NAMALWA (cell line): Measurements from ENCODE around the gene F12.

Experiments used
- DNase-seq: peaks from one replicate; pipeline ENCODE4 v3.0.0-alpha.2; 2015; ENCODE audit warnings: low spot score

F12 gene

DNA sequence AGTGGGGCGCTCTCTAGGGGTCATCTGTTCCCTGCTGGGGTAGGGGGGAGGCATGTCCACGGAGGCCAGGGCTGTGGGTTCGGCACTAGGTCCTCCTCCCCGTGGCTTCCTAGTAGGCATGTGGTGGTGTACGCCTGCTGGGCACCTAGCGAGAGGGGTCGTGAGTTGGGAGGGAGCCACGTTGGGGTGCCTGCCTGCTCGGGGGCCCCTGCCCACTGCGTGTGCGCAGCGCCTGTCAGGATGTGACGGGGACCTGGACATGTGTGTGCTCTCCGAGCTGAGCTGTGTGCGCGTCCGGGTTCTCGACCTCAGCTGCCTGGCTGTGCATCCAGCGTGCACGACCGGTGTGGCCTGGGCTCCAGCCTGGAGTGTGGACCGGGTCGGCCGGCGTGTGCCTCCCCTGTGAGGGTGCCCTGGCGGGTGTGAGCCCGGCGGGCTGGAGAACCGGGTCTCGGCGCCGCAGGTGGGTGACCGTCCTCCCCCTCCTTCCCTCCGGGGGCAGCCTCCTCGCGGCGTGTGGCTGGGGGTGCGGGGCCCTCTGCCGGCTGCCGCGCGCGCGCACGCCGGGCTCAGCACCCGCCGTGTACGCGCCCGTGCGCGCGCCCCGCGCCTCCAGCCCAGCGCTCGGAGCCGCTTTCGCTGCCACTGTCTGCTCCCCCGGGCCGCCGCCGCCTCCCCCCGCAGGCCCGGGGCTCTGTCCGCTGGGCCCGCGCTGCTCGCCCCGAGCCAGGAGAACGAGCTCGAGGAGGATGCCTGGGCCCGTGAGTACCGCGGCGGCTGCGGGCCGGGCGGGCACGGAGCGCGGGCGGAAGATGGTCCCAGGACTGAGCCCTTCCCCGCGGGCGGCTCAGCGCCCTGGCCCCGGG lies 37.1 kb upstream of the F12 start, which contains the start of gene PRR7:
Gene PRR7 (plus strand): TSS at position 615 of the 866 bp plus-strand sequence. CDS start 8,254 bp downstream, outside the sequence.
- peak; percentile 71 for DNase-seq

DNA sequence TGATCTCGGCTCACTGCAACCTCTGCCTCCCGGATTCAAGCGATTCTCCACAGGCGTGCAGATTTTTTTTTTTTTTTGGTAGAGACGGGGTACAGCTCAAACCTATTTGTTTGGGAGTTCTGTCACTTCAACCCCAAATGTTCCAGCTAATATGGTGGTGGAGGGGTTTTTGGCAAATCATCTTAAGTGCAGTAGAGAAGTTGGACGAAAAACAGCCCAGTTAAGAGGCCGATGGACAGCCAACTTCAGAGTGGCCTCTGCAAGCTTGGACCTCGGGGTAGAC lies 36.5 kb upstream of the F12 start:
- no peak for DNase-seq

DNA sequence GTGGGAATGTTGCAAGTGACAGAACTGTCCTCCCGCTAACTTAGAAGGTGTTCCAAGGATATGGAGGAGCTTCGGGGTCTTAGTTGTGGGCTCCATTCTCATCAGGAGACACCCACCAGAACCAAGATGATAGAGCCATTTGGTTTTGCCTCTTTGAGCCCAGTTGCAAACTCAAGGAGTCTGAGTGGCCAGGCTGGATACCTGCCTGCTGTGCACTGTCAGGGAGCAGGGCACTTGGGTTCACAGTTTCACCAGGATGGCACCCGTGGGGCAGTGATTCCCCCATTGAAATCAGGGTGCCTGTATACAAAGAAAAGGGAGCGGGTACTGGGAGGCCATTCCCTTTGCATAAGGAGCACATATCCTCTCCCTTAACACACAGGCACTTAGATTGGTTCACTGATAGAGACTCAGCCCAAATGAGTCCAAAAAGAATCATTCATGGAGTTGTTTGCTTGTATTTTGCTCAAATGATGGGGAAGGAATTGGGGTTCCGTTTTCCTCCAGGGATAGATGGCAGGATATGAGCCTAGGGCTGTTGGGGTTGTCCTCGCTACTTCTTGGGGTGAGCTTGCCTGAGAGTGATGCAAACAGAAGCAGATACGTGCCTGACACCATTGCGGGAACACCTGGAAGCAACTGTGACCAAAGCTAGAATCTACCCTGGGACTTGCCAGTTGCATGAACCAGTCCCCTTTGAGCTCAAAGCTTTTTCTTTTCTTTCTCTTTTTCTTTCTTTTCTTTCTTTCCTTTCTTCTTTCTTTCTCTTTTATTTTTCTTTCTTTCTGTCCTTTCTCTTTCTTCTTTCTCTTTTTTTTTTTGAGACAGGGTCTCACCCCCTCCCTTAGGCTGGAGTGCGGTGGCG lies 35.9 kb upstream of the F12 start:
- DNase-seq = no peak

DNA sequence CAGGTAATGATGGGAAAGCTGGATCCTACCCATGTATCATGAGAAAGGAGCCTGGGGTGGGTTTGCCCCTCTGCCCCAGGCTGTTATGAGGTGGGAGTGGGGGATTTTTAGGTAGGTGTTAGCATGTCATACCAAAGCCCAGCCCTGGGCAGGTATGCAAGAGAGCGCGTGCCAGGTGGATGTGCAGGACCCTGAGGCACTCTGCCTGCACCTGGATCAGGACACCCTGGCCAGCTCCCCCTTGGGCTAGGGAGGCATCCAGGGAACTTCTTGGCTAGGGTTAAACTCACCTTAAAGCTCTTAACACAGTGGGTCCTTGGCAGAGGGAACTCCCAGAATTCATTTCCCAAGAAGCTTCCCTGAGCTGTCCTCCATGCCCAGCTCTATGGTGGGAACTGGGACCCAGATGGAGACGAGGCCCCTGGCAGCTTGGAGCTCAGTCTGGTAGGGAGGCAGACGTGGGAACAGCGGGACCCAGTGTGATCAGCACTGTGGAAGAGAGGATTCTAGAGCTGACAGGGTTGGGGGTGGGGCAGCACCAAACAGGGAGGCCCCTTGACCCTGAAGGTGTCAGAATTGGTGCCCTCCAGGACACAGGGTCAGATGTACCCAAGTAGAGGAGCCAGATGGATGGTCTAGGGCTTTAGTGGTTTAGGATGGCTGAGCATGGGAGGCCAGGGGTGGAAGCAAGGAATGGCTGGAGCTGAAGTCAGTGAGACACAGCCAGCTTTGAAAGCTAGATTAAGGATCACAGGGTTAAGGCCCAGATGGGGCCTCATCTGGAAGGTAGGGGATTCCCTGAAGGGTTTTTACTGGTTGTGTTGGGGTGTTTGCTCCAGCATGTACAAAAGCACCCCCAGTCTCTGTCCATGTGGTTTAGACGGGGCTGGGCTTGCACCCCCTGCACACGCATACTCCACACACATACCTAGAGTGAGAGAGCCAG lies 35.0 kb upstream of the F12 start:
- no peak for DNase-seq

DNA sequence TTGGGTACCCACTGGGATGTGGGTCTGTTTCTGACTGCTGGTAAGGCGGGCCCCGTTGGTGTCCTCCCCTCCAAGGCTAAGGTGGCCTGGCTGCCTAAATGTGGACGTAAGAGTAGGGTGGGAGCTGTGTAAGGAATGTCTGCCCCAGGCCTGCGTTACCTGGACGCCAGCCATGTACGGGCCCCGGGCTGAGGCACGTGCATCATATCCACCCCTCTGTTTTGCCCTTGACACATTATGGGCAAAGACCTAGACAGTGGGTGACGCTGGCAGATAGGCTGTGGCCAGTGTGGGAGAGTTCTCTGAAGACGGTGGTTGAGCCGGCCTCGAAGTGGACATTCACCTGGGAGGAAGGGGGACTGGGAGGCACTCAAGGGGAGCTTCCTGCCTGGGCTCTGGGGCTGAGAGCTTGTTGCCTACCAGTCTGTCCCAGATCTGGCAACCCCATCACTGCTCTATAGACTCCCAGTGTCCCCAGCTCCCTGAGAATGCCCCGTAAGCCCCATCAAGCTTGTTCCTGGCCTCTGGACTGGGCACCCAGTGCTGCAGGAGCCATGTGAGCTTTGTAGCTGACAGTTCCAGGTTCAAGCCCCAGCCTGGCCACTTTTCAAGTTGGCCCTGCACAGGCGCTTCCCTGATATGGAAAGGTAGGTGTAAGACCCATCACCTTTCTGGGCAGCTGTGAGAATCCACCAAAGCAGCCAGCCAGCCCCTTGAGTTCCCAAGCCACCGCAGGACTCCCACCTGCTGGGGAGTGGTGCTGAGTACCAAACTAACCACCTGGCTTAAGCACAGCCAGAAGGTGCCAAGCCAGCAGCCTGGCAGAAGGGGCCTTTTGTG lies 34.0 kb upstream of the F12 start:
- DNase-seq = no peak

DNA sequence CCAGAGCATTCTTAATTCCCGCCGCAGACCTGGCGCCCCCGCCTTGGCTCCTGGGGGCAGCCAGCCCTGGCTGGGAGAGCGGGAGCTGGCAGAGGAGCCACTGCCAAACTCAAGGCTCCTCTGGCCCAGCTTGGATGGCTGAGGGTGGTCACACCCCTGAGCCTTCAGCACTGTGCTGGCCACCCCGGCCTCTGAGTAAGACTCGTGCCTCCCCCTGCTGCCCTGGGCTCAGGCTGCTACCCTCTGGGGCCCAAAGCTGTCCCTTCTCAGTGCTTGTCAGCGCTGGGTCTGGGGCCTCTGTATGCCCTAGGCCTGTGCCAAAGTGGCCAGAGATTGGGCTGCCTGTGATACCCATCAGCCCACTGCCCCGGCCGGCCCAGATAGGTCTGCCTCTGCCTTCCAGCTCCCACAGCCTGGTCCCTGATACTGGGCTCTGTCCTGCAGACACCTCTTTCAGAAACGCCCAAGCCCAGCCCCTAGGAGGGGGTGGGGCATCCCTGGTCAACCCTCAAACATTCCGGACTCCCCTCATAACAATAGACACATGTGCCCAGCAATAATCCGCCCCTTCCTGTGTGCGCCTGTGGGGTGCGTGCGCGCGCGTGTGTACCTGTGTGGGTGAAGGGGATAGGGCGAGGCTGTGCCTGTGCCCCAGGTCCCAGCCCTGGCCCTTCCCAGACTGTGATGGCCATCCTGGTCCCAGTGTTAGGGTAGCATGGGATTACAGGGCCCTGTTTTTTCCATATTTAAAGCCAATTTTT lies 32.9 kb upstream of the F12 start:
- no peak for DNase-seq

DNA sequence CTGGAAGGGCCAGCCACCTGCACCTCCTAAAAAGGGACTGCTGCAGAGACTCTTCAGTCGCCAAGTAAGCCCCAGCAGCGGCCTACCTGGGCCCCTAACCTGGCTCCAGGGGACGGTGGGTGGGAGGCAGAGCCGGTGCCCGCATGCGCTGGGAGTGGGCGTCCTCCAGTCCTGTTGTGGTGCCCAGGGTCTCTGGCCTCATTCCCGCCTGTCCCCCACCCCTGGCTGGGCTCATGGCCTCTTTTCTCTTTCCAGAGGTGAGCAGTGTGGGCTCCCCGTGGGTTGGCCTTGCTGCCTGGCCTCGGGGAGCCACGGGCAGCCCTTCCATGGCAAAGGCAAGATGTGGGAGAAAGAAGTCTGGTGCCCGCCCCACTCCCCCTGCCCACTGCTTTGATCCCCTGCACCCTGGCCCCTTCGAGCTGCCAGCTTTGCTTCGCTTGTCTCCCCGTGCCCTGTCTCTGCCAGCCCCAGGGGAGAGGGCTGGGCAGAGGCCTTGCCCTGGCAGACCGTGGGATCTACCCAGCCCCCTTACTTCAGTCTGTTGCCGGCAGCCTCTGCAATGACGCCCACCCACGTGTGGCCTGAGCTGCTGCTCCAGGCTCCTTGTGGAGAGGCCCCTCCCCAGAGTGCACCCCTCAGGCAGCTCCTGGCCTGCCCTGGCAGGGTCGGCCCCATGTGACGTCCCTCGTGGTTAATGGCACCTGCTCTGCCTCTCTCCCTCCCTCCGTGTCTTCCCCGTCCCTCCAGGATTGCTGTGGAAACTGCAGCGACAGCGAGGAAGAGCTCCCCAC lies 31.8 kb upstream of the F12 start:
- no peak for DNase-seq

DNA sequence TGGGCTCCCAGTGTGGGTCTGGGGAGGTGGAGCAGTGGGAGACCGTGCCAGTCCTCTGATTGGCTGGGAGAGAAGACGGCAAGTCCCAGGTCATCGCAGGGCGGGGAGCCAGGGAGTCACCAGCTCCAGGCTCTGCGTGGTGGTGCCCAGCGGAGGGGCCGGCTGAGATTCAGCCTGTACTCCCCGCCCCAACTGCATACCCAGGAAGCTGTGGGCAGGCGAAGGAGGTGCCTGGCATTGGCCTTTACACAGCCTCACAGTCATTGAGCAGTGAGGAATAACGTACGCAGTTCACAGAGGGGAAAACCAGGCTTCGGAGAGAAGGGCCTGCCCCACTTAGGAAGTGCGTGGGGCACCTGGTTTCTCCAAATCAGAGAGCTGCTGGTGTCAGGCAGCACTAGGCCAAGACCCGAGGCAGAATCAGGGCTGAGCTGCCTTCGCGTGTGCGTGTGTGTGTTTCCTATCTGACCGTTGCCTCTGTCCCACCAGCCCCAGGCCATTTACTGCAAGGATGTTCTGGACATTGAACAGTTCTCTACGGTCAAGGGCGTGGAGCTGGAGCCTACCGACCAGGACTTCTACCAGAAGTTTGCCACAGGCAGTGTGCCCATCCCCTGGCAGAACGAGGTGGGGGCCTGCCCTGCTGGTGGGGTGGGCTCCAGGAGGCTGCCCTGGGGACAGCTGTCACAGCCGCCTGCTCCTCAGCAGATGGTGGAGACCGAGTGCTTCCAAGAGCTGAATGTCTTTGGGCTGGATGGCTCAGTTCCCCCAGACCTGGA lies 31.0 kb upstream of the F12 start:
- DNase-seq = no peak

DNA sequence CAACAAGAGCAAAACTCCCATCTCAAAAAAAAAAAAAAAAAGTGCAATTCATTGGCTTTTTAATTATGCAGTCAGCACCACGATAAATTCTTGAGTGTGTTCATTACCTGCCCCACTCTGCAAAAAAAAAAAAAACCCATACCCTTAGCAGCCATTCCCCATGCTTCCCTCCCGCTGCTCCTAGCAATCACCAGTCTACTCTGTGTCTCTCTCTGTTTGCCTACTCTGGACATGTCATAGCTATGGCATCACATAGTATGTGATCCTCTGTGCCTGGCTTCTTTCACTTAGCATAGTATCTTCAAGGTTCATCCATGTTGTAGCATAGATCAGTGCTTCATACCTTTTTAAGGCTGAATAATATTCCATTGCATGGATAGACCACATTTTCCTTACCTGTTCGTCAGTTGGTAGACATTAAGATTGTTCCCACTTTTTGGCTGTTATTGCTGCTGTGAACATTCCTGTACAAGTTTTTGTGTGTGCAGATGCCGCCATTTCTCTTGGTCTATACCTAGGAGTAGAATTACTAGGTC lies 30.2 kb upstream of the F12 start:
- no peak for DNase-seq

DNA sequence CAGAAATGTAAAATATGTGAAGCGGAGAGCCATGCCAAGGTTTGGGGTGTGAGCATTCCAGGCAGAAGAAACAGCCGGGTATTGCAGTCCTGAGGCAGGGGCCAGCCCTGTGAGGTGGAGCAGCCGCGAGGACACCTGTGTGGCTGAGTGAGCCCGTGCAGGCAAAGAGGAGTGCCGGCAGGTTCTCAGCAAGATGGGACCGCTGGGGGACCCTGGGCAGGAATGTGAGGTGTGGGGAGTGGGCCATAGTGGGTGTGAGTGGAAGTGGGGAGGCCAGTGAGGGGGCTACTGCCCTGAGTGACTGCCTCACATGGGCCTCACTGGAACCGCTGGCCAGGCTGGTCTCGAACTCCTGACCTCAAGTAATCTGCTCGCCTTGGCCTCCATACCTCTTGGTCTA lies 29.1 kb upstream of the F12 start:
- no peak for DNase-seq

DNA sequence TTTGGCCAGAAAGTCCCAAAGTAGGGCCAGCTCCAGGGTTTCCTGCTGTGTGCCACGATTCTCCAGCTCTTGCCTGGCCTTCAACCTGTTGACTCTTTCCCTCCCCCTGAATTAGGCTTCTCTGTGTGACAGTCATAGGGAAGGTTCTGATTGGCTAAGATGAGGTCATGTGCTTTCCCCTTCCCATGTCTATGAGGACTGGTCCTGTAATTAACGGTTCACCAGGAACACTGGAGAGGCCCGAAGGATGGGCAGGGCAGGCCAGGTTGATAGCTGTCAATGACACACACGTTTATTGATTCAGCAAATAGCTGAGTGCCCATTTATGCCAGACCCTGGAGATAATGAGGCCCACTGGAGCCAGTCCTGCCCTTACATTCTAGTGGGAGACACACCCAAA lies 28.3 kb upstream of the F12 start:
- DNase-seq = no peak

DNA sequence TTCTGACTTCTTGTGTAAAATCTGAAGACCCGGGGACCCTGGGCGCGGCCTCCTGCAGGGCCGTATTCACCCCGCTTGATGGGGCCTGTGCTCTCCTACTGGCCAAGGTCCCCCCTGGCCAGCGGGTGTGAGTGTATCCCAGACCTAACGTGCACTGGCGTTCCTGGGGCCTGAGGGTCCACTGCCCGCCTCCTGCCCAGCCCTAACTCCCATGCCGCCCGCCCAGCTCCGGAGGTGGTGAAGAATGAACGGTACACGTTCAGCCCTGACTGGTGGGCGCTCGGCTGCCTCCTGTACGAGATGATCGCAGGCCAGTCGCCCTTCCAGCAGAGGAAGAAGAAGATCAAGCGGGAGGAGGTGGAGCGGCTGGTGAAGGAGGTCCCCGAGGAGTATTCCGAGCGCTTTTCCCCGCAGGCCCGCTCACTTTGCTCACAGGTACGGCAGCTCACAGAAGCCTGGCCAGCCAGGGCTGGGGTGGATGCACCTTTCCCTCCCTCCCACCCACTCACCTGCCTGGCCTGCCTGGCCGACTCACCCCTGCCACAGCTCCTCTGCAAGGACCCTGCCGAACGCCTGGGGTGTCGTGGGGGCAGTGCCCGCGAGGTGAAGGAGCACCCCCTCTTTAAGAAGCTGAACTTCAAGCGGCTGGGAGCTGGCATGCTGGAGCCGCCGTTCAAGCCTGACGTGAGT lies 26.6 kb upstream of the F12 start:
- DNase-seq = no peak

DNA sequence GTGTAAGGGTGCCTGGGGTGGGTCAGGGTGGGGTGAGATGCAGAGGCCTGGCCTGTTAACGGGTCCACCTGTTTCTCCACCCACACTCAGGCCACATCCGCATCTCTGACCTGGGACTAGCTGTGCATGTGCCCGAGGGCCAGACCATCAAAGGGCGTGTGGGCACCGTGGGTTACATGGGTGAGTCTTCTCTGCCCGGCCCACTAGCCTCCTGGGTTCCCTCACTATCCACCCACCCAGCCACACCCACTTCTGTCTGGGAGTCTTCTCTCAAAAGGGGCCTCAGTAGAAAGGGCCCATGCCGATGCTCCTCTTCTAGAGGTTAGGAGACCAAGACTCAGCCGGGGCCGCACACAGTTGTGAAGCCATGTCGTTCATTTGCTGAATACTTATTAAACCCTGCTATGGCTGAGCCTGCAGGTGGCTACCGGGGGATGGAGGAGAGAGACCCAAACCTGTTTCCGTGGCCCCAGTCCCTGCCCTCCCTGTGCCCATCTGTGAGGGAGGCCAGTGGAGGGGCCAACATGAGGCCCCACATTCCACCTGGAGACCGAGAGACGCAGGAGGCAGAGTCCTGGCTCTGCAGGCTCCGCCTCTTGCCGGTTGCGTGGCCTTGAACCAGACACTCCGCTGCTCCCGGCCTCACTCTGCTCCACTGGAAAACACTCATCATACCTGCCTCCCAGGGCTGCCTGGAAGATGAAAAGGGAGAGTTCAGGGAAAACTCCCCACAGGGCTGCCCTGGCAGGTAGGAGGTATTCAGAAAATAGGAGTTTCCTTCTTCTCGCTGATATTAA lies 25.8 kb upstream of the F12 start:
- no peak for DNase-seq

DNA sequence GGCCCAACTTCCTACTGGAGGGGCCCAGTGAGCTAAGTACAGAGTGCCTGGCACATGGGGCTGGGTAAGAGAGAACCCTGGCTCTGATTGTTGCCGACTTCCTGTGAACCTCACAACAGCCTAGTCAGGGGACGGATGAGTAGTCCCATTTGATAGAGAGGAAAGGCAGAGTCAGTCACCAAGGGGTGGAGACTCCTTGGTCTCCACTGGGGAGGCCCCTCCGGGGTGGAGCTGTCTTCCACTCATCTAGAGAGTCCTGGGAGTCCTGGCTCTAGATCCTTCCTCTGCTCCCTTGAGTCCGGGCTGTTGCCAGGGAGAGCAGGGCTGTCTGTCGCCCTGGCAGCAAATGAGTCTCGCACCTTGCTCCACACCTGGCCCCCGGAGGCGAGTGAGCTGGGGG lies 25.1 kb upstream of the F12 start:
- DNase-seq = no peak

DNA sequence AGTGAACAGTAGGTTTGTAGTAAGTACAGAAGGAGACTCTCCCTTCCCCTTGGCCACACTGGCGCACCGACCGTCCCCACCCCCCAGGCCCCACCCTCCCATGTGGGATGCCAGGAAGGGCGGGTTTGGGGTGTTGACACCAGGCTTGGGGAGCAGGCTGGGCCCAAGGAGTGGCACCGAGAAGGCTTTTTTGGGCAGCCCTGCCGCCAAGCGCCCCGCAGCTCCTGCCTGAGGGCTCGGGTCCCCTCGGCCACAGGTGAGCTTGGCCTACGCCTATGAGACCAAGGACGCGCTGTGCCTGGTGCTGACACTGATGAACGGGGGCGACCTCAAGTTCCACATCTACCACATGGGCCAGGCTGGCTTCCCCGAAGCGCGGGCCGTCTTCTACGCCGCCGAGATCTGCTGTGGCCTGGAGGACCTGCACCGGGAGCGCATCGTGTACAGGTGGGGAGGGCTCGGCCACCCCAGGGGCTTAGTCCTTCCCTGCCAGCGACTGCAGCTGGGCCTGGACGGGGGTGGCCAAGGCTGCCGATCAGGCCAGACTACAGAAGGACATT lies 24.4 kb upstream of the F12 start:
- no peak for DNase-seq

DNA sequence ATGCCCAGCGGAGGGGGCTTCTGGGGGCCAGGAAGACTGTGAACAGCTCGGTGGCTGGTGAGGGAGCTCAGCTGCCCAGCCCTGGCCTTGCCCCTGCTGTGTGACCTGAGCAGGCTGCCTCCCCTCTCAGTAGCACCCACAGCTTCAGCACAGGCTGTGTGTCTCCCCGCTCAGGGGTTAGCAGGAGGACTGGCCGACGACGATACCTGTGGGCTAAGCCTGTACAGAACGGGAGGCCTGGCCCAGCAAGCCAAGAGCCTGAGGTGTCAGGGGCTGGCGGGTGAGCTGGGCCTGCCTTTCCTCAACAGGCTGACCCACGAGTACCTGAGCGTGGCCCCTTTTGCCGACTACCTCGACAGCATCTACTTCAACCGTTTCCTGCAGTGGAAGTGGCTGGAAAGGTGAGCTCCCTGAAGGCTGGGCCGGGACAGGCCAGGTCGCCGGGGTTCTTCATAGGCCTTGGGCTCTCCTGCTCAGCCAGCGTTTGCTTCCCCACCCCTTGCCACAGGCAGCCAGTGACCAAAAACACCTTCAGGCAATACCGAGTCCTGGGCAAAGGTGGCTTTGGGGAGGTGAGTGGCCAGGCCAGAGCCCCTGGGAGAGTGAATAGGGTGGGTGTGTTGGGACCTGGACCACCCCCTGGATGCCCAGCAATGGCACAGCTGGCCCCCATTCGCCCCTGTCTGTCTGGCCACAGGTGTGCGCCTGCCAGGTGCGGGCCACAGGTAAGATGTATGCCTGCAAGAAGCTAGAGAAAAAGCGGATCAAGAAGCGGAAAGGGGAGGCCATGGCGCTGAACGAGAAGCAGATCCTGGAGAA lies 23.7 kb upstream of the F12 start:
- no peak for DNase-seq
